ES-I3 (cell line): Measurements from ENCODE around the gene PFDN6.

Experiments
- H3K36me3 ChIP-seq: 2 replicates; pipeline ENCODE4 v1.6.1; 2013; ENCODE audit warnings: mild to moderate bottlenecking, low read length, control low read depth, moderate library complexity; ENCODE audit not compliant: insufficient read depth
- H3K4me1 ChIP-seq: 2 replicates; pipeline ENCODE4 v1.6.1; 2013; ENCODE audit warnings: mild to moderate bottlenecking, control low read depth, low read length; ENCODE audit not compliant: insufficient read depth
- H3K9ac ChIP-seq: 2 replicates; pipeline ENCODE4 v1.6.1; 2013; ENCODE audit warnings: low read depth, mild to moderate bottlenecking, low read length, moderate library complexity
- H3K9me3 ChIP-seq: 2 replicates; pipeline ENCODE4 v1.6.1; 2013; ENCODE audit warnings: mild to moderate bottlenecking, low read length, moderate library complexity; ENCODE audit not compliant: control insufficient read depth, insufficient read depth

The PFDN6 gene

DNA sequence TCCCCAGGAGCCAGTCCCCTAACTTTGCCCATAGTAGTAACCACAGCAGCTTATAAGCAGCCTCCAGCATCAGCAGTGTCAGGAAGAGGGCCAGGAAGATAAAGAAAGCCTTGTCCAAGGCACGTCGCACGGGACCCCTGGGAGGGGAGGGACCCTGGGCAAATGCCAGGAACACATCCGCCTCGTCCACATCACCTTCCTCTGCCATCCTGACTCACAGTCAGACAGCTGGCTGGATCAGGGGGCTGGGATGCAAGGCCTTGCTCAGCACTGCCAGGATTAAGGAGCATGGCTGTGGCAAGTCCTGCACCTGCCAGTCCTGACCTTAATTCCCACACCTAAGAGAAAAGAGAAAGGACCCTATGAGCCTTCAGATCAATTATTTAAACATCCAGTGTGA is 39.7 kb downstream of the PFDN6 start:
- no peak overlapping the region for H3K9ac ChIP-seq
- H3K9me3 ChIP-seq: no peaks in the 10 kb centered on the region
- no peaks in the 10 kb centered on the region for H3K4me1 ChIP-seq
- no peaks in the 10 kb centered on the region for H3K36me3 ChIP-seq

DNA sequence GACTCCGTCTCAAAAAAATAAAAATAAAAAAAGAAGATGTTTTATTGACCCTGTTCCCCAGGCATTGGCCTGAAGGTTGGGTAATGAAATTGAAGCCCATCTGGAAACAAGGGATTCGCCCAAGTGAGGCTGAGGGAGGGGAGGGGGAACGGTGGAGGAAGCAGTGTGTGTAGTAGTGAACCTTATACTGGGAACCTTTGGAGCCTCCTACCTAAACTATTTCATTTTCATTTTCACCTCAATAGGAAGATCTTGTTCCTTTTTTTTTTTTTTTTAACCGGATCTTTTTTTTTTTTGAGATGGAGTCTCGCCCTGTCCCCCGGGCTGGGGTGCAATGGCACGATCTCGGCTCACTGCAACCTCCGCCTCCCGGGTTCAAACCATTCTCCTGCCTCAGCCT is 41.3 kb downstream of the PFDN6 start:
- Histone ChIP-seq H3K9me3 (no peaks in the 10 kb centered on the region), H3K36me3 (no peaks in the 10 kb centered on the region), H3K4me1 (no peaks in the 10 kb centered on the region), H3K9ac (no peak overlapping the region)

DNA sequence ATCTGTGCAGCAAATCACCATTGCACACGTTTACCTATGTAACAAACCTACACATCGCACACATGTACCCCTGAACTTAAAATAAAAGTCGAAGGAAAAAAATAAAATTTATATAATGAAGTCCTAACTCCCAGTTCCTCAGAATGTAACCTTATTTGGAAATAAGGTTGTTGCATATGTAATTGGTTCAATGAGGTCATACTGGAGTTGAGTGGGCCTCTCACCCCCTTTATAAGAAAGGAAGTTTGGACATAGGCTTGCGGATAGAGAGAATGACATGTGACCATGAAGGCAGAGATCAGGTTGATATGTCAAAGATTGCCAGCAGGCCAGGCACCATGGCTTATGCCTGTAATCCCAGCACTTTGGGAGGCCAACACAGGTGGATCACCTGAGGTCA is 44.3 kb downstream of the PFDN6 start:
- H3K9me3 ChIP-seq: no peaks in the 10 kb centered on the region
- H3K36me3 ChIP-seq: no peaks in the 10 kb centered on the region
- H3K9ac ChIP-seq: no peak overlapping the region
- H3K4me1 ChIP-seq: no peaks in the 10 kb centered on the region

DNA sequence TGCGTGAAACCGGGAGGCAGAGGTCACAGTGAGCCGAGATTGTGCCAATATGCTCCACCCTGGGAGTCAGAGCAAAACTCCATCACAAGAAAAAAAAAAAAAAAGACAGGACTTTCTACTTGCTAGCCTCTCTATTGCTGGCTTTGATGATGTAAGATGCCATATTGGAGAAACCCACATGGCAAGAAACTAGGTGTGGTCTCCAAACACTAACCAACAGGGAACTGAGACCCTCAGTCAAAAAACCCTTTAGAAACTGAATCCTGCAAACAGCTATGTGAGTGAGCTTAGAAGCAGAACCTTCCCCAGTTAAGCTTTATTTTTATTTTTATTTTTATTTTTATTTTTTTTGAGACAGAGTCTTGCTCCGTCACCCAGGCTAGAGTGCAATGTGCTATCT is 46.5 kb downstream of the PFDN6 start:
- Histone ChIP-seq H3K9me3 (no peaks in the 10 kb centered on the region), H3K36me3 (no peaks in the 10 kb centered on the region), H3K9ac (no peak overlapping the region), H3K4me1 (no peaks in the 10 kb centered on the region)

DNA sequence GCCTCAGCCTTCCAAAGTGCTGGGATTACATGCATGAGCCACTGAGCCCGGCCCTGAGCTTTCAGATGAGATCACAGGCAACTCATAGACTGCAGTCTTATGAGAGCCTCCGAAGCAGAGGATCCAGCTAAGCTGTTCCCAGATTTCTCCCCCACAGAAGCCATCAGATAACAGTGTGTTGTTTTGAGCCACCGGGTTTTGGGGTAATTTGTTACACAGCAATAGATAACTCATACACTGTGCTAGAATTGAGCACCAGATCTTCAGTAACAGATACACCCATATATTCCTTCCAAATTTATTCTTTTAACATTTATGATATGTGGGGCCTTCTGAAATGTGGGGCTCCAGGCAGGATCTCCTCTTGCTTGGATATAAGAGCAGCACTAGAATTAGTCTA is 47.1 kb downstream of the PFDN6 start:
- Histone ChIP-seq H3K4me1 (no peaks in the 10 kb centered on the region), H3K9me3 (no peaks in the 10 kb centered on the region), H3K9ac (no peak overlapping the region), H3K36me3 (no peaks in the 10 kb centered on the region)

DNA sequence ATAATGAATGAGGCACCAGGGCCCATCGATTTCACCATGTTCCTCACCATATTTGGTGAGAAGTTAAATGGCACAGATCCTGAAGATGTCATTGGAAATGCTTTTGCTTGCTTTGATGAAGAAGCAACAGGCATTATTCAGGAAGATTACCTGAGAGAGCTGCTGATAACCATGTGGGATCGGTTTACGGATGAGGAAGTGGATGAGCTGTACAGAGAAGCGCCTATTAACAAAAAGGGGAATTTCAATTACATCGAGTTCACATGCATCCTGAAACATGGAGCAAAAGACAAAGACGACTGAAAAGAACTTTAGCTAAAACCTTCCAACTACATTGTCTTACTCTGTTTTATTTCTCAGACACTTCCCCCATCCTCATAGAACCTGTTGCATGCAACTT is 49.8 kb downstream of the PFDN6 start:
- no peaks in the 10 kb centered on the region for H3K9me3 ChIP-seq
- no peak overlapping the region for H3K9ac ChIP-seq
- H3K36me3 ChIP-seq: no peaks in the 10 kb centered on the region
- no peaks in the 10 kb centered on the region for H3K4me1 ChIP-seq
